NCI-H2196 (cell line): ENCODE results near the gene HMCN1.
"Not testable (repeated sequence)": the region's sequence is repeated elsewhere in the genome, so short reads cannot be mapped to it uniquely, and the experiment has no call there.

ENCODE experiments used
- DNase-seq: peaks from one replicate; lab custom pipeline; 2025; ENCODE audit not compliant: unreplicated experiment; lab: John Stamatoyannopoulos, UW

The HMCN1 gene

DNA sequence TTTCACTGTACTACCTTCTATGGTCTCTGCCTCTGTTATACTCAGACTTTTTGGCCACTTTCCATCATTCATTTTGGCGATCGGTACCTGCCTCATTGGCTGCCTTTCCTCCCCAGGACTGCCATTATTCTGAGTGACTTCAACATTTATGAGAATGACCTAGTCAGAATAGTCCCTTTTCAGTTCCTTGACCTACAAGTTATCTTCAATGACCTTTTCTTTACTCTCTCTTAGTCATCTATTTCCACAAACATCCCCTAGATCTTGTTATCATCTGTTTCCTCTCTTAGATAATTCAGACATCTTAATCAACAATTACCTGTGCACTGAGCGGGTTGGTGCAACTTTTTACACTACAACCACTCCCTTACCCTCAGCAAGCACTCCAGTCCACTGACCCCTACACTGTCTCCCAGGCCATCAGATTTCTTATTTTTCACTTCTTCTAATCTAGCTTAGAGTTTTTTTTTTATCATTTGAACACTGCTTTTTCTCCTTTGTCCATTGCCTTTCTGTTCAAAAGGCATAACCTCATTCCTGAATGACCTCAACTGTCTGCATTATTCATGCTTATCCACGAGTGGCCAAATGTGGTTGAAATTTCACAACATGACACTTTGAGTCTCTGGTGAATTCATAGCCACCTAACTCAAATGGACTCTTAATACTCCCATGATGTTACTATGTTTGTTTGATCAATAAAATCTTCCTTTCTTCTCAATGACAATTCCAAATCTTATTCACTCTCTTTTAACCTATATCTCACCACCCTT is 112.7 kb downstream of the HMCN1 start:
- DNase-seq: no peak

DNA sequence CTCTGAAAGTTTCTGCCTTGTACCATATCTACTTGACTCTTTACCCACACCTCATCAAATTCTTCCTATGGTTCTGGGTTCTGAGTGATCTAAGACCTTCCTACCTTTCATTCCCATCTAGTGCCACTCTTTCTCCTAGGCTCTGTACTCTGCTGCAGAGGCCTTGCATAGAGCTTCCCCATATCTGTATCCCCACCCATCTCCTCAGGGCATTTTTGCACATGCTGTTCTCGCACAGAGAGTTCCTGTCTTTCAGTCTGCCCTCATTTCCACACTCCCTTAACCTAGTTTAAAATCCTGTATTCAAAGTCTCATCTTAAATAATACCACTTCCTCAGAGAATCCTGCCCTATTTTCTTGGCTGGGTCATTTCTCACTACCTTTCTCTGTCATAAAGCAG is 114.8 kb downstream of the HMCN1 start:
- DNase-seq: no peak

DNA sequence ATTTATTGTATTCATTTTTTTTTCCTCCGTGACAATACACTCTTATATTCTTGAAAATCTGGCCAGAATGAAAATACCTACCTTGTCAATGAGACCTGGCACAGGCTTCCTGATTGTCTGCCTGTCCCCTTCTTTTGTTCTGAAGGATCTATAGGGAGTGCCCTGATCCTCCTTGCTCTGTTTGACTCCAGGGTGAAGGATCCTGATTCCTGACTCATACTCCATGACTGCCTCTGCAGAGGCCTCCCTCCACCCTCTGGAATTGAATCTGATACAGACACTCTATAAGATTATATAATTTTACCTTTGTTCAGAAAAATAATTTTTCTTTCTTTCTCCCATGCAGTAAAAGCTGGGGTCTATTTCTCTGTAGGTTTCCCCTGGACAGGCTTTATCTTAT is 116.2 kb downstream of the HMCN1 start:
- no peak for DNase-seq

DNA sequence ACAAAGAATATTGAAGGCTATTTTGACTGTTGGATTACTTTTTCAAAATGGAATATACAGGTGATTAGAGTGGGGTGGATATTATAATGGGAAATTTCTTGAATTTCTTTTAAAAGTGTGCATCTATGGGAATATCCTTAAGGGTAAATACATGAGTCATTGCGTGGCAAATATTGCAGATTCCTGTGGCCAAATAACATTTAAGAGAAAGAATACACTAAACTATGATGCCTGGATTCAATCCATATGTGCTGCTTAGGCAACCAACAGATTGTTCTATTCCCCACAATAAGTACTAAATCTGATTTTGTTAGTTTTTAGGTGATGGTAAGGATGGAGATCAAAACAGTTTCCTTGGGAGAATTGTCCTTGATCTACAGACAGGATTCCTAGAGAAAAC is 119.5 kb downstream of the HMCN1 start:
- DNase-seq: no peak

DNA sequence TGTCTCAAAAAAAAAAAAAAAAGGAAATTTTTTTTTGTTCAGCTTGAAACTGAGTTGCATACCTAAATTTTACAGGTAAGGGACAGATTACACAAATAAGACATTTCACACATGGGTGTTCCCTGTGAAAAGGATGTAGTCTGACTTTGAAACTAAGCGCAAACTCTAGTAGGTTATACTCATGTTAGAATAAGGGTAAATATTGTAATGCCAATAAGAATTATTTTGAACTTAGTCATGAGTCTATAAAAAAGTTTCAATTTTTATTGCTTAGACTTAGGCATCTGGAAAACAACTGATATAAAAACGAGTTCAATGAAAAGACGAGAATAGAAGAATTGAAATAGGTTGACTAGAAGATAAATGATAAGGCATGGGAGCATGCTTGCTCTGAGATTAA is 122.3 kb downstream of the HMCN1 start:
- DNase-seq: no peak

DNA sequence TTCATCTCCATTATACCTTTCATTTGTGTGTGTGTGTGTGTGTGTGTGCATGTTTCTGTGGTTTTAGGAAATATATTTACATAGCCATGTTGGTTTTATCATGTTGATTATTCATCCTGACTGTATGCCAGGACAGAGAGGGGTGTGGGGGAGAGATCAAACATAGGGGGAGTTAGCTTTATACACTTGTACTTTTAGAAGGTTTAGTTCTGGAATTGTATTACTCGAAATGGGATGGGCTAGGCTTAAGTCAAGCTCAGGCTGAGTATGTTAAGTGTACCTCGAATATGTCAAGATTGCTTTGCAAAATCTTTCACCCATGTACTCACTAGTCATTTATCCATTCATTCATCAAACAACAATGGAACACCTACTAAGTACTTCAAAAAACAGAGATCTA is 123.3 kb downstream of the HMCN1 start:
- no peak for DNase-seq

DNA sequence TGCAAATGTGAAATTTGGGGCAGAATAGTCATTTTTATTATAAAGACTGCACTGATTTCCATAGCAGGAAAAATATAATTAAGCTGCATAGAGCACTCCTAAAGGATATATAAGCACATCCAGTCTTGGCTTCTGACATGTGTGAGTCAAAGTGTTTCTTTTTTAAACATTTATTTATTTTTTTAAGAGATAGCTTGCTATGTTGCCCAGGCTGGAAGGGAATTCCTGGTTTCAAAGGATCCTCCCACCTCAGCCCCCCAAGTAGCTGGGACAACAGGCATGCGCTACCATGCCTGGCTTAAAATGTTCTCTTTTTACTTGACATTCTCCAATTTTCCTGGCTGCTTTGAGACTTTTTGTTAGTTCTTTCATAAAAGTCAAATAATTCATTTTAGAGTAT is 126.1 kb downstream of the HMCN1 start:
- no peak for DNase-seq

DNA sequence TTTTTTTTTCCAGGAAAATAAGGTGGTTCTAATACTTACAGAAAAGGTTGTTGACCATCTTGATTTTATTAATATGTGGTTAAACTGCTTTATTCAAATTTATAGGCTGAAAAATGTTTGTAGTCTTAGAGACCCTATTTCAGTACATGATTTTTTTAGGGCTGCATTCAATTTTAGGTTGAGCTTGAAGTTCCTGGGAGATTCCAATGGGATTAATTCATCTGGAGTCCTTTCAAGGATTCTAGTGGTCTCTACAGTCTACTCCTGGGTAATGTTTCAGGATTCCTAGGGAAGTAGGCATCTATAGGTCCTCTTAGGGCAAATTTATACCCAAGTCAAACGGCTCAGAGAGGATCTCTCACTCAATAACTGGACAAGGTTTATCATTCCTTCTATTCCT is 126.7 kb downstream of the HMCN1 start:
- no peak for DNase-seq

DNA sequence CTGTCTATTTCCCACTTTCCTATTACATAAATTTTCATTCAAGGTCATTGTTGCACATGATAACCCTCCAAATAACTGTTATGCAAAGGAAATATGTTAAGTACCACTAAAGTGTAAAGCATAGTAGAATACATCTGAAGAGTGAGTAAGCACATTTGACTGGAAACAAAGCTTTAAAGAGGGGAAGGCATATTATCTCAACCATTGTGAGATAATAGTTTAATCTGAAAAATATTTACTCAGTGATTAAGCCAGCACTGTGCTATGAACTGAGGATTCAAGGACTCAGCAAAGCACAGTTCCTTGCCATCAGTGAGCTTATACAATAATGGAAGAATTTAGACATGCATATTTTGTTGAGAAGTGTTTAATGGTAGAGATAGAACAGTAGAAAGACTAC is 127.4 kb downstream of the HMCN1 start:
- DNase-seq: no peak

DNA sequence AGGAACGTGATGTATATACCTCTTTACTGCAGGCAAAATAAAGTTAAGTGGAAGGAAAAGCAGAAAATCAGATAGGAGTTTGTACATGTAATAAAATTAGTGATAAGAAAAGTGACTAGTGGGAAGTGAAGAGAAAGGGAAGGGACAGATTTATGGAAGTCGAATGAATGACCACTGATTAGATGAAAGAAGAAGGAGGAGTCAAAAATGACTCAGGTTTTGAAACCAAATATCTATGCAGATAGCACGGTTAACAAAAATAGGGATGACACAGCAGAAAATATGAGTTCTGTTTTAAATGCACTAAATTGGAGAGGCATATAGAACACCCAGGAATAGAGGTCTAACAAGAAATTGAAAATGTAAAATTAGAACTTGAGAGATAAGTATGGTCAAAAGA is 128.0 kb downstream of the HMCN1 start:
- DNase-seq: no peak

DNA sequence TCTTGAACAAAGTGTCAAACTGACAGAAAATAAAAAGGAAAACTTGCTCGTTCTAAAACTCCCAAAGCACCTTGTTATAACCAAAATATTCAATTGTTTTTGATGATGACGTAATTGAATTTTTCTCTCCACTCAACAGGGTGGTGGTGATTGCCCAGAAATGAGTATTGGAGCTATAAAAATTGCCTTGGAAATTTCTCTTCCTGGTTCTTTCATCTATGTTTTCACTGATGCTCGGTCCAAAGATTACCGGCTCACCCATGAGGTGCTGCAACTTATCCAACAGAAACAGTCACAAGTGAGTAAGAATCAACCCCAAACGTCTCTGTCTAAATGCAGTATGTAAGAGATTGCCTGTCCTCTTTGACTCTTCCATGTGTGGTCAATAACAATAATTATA is 130.1 kb downstream of the HMCN1 start:
- DNase-seq: no peak

DNA sequence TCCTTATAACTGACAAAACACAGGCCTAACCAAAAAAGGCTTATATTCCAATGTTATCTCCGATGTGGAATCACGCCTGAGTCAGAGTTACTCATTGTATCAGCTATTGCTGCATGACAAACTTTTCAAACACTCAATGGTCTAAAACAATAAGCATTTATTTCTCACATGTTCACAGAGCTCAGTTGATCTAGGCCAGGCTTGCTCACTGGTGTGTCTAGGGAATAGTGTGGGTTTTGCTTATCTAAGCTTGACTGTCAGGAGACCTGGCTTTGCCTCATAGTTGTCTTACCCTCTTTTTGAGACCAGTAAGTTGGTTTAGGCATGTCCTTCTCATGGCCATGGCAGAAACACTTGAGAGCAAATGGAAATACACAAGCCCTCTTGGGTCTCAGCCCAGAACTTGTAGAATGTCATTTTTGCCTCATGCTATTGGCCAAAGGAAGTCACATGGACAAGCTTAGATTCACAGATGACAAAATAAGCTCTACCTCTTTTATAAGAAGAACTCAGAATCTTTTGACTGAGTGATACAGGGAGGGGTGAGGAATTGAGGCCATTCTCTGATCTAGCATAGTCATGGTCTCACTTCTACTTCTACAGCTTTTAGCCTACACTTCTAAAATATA is 130.8 kb downstream of the HMCN1 start:
- DNase-seq: no peak

DNA sequence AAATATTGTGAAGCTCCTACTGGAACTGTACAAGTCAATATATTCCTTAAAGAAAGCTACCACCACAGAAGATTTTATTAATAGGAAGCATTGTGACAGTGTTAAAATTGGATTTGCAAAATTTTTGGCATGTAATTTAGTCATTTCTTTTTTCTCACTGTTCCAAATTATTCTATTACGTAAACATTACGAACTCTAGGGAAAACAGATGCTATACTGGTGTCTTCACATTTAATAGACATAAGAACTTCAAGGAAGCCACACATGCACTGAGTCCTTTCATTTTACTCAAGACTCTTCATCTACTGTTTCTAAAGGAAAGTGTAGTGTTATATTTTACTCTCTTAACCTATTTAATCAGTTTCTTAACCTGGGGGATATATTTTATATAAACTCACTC is 135.4 kb downstream of the HMCN1 start:
- no peak for DNase-seq

DNA sequence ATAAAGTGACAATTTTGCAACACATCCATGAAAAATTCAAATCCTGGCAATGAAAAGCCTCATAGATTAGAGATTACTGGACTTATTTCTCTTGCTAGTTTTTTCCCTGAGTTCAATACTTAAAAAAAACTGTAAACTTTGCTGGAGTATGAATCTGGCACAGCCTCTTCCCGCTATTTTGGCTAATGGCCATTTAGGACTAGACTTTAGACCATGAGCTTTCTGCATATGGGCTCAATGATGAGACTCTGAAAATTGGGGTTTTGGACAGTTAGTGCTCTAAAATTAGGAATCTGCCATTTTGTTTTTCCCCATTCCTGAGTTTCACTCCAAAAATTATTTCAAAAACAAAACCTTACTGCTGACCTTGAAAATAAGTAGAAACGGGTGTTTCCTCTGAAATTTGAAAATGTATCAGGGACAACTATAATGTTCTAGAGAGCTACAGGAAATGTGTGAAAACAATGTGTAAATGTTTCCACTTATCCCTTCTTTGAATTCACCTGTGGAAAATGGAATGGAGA is 137.5 kb downstream of the HMCN1 start:
- no peak for DNase-seq

DNA sequence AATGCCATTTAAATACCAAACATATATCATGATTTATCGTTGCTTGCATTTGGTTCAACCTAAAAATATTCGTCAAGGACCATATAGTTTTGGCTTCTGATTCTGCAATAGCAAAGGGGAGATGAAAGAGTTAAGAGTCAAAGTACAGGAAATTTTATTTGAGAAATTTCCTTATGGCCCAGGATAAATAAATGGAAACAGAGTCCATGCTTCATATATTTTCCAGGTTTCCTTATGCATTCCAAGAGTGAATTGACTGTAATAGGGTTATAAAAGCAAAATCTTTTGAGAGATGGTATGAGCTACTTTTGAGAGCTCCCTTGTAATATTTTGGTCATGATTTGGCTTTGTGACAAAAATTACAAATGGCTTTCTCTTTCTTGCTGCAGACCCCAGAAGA is 140.1 kb downstream of the HMCN1 start:
- no peak for DNase-seq

DNA sequence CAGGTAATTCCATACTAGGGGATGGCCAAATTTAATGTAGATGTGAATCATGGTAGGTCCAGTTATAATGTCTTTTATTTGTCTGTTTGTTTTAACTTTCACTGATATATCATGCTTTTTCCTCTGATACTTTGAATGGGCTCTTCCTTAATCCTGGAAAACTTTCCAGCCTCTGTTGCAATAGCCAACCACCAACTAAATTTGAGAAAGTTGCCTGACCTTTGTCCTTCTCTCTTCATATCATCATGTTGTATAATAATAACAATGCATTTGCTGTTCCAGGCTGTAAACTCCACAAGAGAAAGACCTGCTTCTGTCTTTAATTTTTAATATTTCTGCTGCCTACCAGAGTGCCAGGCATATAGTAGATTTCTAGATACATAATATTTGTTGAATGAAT is 146.1 kb downstream of the HMCN1 start:
- DNase-seq: no peak

DNA sequence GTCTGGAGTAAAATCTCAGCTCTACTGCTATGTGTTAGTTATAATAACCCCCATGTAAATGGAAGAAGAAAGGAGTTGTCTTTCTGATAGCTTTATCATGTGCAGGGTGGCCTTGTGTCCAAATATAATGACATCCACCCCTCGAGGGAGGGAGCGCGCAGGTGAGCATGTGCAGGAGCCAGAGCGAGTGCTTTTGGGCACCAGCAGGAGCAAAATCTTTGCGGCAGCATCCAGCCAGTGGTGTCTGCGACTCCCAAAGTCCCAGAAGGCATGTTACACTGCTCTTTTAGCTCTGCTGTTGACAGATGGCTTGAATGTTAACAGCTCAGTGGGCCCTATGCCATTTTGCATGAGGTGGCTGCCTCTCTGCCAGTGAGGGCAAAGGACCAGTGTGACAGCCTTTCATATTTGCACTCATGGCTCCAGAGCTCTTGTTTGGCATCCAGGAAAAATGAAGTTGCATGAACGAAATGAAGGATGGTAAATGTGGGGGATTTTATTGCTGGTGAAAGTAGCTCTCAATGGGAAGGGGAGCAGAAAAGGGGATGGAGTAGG is 146.7 kb downstream of the HMCN1 start:
- DNase-seq: no peak

DNA sequence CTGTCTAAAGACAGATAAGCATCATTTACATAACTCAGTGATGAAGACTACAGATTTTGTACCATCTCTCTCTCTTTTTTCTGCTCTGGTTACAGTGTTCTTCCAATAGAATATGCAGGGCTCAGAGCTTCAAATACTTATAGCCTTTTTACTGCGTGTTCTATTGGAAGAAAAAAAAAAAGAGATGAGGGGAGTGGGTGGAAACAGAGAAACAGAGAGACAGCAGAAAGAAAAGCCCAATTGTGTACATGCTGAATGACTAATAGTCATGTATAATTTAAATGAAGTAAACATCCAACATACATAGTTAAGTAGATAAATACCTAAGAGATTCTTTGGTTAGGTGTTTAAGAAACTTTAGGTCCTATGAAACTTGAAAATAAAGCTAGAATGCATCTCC is 151.9 kb downstream of the HMCN1 start:
- DNase-seq: no peak

DNA sequence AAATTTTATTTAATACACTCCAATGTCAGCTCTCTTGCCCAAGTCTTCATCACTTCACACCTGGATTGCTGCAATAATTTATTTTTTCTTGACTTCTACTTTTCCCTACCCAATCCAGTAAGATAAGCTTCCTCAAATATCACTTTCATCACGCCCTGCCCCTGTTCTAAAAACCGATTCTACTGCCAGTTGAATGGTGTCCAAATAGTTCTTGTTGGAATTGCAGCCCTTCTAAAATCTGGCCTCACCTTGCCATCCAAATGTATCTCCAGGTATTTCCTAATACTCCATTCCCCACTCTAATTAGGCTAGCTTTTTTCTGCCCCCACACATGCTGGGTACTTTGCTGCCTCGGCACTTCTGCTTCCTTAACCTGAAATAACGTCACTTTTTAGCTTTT is 152.5 kb downstream of the HMCN1 start:
- no peak for DNase-seq

DNA sequence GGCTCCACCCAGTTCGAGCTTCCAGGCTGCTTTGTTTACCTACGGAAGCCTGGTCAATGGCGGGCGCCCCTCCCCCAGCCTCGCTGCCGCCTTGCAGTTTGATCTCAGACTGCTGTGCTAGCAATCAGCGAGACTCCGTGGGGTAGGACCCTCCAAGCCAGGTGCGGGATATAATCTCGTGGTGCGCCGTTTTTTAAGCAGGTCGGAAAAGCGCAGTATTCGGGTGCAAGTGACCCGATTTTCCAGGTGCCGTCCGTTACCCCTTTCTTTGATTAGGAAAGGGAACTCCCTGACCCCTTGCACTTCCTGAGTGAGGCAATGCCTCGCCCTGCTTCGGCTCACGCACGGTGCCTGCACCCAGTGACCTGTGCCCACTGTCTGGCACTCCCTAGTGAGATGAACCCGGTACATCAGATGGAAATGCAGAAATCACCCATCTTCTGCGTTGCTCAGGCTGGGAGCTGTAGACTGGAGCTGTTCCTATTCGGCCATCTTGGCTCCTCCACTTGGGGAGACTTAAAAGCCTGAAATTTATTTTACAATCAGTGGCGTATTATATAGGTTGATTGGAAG is 158.7 kb downstream of the HMCN1 start:
- DNase-seq: not testable (repeated sequence)

DNA sequence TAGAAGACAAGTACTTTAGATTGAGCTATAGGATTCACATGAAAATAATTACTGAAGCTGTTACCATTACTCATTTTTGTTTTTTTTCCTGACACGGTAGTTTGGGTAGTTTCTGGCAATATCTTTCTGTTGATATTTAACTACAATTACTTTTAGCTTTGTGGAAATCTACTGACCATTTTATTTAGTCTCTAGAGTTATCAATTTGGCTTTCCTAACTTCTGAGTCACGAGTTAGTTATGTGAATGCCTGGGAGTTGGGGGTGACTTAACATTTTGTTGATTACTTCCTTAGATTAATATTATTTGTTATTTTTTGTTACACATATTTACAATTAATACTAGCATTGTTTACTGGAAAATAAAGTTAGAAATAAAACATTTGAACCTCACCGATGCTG is 160.6 kb downstream of the HMCN1 start:
- DNase-seq: no peak
